Coronary artery (tissue), 2 donors: ENCODE results near the gene HS1BP3.

Experiments
- DNase-seq: peaks from one replicate; pipeline ENCODE4 v3.0.0-alpha.2; 2017; ENCODE audit warnings: low spot score
- H3K27ac ChIP-seq, 2 donors: fragments of 200-600 bp; sonication (generic); one replicate each; pipeline ENCODE4 v1.5.1; 2016 to 2019
- H3K4me3 ChIP-seq: fragments of 200-600 bp; sonication (generic); 2 replicates; pipeline ENCODE4 v1.5.1; 2016; ENCODE audit warnings: mild to moderate bottlenecking, moderate library complexity
- TF ChIP-seq, protein P1 (sequence below): fragments of 200-600 bp; sonication (generic); IDR thresholded peaks from one replicate; pipeline ENCODE4 v1.5.1; 2019; ENCODE audit warnings: antibody characterized with exemption

The HS1BP3 gene

DNA sequence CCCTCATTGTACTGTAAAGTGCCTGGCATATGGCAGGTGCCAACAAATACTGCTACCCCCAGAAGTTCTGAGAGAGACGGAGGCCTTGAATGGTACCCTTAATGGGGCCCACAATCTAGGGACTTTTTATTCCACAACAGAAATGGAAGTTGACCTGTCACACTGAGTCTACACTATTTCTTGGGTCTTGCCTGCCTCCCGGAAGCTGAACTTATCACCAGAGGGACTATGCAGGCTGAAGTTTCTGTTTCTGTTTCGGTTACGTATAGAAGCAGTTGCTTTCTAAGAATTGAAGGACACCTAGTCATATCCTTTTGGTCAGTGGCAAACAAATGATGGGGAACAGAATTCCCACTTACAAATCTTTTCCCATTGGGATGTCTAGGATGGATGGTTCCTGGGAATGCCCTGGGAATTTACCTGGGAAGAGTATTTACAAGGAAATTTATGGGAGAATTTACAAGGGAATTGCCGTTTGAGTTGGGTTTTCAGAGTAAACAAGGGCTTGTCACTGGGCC, 74.2 kb downstream of the HS1BP3 start:
- H3K4me3 ChIP-seq = no peak overlapping the region
- TF ChIP-seq, protein P1, sequence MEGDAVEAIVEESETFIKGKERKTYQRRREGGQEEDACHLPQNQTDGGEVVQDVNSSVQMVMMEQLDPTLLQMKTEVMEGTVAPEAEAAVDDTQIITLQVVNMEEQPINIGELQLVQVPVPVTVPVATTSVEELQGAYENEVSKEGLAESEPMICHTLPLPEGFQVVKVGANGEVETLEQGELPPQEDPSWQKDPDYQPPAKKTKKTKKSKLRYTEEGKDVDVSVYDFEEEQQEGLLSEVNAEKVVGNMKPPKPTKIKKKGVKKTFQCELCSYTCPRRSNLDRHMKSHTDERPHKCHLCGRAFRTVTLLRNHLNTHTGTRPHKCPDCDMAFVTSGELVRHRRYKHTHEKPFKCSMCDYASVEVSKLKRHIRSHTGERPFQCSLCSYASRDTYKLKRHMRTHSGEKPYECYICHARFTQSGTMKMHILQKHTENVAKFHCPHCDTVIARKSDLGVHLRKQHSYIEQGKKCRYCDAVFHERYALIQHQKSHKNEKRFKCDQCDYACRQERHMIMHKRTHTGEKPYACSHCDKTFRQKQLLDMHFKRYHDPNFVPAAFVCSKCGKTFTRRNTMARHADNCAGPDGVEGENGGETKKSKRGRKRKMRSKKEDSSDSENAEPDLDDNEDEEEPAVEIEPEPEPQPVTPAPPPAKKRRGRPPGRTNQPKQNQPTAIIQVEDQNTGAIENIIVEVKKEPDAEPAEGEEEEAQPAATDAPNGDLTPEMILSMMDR = no peak
- DNase-seq = no peak
- no peak overlapping the region for H3K27ac ChIP-seq

DNA sequence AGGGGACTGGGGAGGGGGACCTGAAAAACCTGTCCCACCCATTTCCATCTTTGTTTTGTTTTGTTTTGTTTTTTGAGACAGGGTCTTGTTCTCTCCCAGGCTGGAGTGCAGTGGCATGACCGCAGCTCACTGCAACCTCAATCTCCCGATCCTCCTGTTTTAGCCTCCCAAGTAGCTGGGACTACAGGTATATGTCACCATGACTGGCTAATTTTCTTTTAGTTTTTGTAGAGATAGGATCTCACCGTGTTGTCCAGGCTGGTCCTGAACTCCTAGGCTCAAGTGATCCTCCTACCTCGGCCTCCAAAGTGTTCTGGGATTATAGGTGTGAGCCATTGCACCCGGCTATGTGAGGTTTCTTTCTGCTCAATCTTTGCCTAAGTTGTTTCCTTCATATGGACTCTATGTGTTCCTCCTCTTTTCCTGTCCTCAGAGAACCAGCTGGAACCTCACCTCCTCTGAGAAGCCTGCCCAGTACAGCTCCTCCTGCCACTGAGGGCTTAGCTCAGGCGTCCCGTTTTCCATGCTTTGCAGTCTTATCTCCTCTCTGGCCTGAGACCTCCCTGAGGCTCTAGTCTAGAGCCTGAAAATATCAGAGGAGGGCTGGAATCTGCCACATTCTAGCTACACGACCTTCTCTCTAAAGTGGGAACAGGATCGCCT, 74.8 kb downstream of the HS1BP3 start:
- DNase-seq = no peak
- TF ChIP-seq, protein P1 = no peak
- Histone ChIP-seq H3K27ac (no peak overlapping the region), H3K4me3 (no peak overlapping the region)

DNA sequence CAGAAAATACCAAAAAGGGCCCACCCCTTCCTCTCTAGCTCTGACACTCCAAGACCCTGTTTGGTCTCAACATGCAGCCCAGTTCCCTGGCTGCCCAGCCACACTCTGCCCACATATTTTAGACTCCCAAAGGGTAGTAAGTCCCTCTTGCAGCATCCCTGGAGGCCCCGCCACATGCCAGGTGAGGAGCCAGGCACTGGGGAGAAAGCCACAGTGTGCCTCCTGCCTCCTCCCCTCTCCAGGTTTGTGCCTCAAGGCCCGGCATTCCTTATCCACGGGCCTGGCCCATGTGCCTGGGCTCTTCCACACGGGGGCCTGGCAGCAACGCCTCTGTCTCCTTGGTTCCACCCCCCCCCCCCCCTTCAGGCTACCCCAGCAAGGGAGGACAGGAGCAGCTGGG, 75.5 kb downstream of the HS1BP3 start:
- TF ChIP-seq, protein P1 = no peak
- no peak for DNase-seq
- H3K27ac ChIP-seq = peak overlapping the region in 1 of 2 donors; percentile 50
- no peak overlapping the region for H3K4me3 ChIP-seq

DNA sequence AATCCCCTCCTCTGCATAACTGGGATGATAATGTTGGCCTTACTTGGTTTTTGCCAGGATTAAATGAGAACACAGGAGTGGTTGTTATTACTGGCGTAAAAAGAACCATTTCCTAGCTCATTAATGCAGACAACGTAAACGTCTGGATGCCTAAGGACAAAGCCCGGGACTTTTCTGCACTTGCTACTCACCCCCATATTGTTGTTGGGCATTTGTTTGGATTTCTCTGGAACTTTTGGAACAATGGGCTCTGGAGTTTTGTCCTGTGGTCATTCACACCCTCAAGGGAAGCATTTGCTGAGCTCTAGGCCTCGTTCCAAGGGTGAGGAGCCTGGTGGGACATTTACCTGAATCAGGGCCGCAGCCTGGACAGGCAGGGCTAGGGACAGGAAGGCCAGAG, 76.0 kb downstream of the HS1BP3 start:
- Histone ChIP-seq H3K4me3 (no peak overlapping the region), H3K27ac (peak overlapping the region in 1 of 2 donors; percentile 50)
- no peak for DNase-seq
- TF ChIP-seq, protein P1 = no peak

DNA sequence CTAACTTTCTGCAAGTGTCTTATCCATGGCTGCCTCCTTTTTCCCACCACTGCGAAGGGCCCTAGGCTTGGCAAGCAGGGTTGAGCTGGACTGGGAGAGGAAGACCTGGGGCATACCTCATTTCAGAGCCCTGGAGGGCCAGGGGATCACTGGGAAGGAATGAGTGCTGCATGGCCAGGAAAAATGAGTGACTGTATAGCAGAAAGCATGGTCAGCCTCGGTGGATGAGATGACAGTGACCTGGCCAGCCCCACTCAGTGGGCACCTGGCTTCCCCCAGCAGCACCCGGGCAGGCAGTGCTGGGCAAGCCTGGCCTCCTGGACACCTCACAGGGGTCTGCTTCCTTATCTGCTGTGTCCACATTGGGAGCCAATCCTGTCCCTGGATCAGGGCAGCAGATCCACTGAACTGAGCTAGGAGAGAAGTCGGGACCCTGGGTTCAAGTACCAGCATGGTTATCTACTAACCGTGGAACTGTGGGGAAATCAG, 76.4 kb downstream of the HS1BP3 start:
- Histone ChIP-seq H3K27ac (peak overlapping the region in 1 of 2 donors; percentile 50), H3K4me3 (no peak overlapping the region)
- DNase-seq = no peak
- TF ChIP-seq, protein P1 = no peak

DNA sequence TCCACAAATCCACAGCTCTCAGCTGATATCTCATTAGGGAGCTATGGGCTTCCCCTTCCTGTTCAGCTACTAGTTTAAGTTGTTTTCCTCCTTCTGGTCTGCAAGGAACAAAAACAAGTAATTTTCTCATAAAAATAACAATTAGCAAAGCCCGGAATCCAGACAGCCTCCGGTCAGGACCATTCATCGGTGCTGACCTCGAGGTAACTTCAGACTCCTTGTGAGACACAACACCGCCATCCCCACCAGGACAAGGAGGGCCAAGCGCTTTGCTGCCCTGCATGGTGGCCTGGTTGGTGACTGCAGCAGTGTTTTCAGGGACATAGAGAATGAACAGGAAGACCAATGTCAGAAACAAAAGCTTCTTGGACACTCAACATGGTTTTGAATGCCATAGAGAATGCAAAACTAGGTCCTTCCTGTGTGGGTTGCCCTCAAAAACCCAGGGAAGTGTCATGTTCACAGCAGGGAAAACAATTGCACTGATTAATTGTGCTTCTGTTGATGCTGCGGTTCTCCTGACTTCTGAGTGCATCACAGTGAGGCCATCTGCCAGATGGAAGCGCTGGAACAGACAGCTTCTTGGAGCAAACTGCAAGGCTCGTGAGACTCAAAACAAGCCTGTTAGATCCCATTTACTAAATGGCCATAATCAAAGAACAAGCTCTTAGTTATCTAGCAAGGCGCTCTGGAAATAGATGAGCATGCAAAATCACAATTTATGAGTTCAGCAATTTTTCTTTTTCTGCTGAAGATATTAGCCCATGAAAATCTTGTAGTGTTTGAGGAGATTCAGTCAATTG, 77.1 kb downstream of the HS1BP3 start:
- no peak for DNase-seq
- TF ChIP-seq, protein P1 = no peak
- peak overlapping the region in 1 of 2 donors; percentile 64 for H3K27ac ChIP-seq
- no peak overlapping the region for H3K4me3 ChIP-seq
